Stimulated activated CD8-positive, alpha-beta memory T cell treated with anti-CD3 and anti-CD28 coated beads, Interleukin-4, amount 100 ng/mL, for 4 hours (primary cell): ENCODE results near the gene MMRN2.
"Not testable (repeated sequence)": the region's sequence is repeated elsewhere in the genome, so short reads cannot be mapped to it uniquely, and the experiment has no call there.

Source experiments
- DNase-seq, 2 donors: peaks; one replicate each; pipeline ENCODE4 v3.0.0-alpha.2; 2020; ENCODE audit warnings: low read depth in 2 of 2, low spot score in 1 of 2

Gene MMRN2

GRCh38 chr10:86941426-86941825 is 16.0 kb downstream of the MMRN2 start:
- no peak for DNase-seq

- DNase-seq = no peak
Measured at GRCh38 chr10:86940677-86941076, 16.7 kb downstream of the MMRN2 start.

GRCh38 chr10:86940076-86940475 is 17.3 kb downstream of the MMRN2 start:
- not testable (repeated sequence) for DNase-seq

GRCh38 chr10:86938260-86938659 is 19.2 kb downstream of the MMRN2 start:
- no peak for DNase-seq

GRCh38 chr10:86937502-86938154 is 19.8 kb downstream of the MMRN2 start:
- no peak for DNase-seq

- DNase-seq = no peak
Measured at GRCh38 chr10:86936661-86937501, 20.5 kb downstream of the MMRN2 start.

GRCh38 chr10:86934162-86934711 is 23.2 kb downstream of the MMRN2 start:
- DNase-seq = not testable (repeated sequence)

GRCh38 chr10:86932674-86933073 is 24.7 kb downstream of the MMRN2 start:
- no peak for DNase-seq

GRCh38 chr10:86931872-86932271 is 25.5 kb downstream of the MMRN2 start:
- DNase-seq = no peak

- no peak for DNase-seq
Measured at GRCh38 chr10:86929468-86930380, 27.7 kb downstream of the MMRN2 start.

GRCh38 chr10:86922553-86922961 is 34.9 kb downstream of the MMRN2 start:
- DNase-seq = no peak

- DNase-seq = no peak
Measured at GRCh38 chr10:86918022-86918471, 39.4 kb downstream of the MMRN2 start.

- DNase-seq = no peak
Measured at GRCh38 chr10:86914734-86915133, 42.7 kb downstream of the MMRN2 start.

GRCh38 chr10:86905429-86905828 is 52.0 kb downstream of the MMRN2 start:
- DNase-seq = no peak

- DNase-seq = no peak
Measured at GRCh38 chr10:86904600-86904999, 52.8 kb downstream of the MMRN2 start.

GRCh38 chr10:86900955-86901354 is 56.5 kb downstream of the MMRN2 start:
- DNase-seq = no peak

GRCh38 chr10:86899670-86900276 is 57.6 kb downstream of the MMRN2 start:
- DNase-seq = peak in 1 of 2 donors; percentile 4

GRCh38 chr10:86899132-86899531 is 58.3 kb downstream of the MMRN2 start:
- DNase-seq = no peak

- DNase-seq = no peak
Measured at GRCh38 chr10:86898511-86898910, 58.9 kb downstream of the MMRN2 start.

GRCh38 chr10:86889997-86890396 is 67.4 kb downstream of the MMRN2 start:
- DNase-seq = no peak
